GM21723 (cell line): ENCODE data around the gene RFTN1.
A peak's percentile ranks its signal among the peaks of the same experiment; 100 is the strongest.

Experiments used
- ATAC-seq: cut with Tn5 transposase; IDR thresholded peaks from one replicate; pipeline ENCODE4 v1.9.1; 2021; ENCODE audit warnings: mild to moderate bottlenecking, moderate library complexity; ENCODE audit not compliant: unreplicated experiment

Gene RFTN1

DNA sequence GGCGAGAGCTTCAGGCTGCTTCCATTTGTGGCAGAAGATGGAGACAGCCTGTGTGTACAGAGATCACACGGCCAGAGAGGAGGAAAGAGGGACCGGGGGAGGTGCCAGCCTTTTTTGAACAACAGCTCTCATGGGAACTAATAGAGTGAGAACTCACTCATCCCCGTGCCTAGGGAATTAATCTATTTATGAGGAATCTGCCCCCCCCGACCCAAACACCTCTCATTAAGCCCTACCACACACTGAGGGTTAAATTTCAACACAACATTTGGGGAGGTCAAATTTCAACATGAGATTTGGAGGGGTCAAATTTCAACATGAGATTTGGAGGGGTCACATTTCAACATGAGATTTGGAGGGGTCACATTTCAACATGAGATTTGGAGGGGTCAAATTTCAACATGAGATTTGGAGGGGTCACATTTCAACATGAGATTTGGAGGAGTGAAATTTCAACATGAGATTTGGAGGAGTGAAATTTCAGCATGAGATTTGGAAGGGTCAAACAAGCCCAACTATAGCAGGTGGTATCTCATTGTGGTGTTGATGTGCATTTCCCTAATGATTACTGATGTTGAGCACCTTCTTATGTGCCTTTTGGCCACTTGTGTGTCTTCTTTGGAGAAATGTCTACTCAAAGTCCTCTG, 20.6 kb upstream of the RFTN1 start:
- ATAC-seq: no peak

DNA sequence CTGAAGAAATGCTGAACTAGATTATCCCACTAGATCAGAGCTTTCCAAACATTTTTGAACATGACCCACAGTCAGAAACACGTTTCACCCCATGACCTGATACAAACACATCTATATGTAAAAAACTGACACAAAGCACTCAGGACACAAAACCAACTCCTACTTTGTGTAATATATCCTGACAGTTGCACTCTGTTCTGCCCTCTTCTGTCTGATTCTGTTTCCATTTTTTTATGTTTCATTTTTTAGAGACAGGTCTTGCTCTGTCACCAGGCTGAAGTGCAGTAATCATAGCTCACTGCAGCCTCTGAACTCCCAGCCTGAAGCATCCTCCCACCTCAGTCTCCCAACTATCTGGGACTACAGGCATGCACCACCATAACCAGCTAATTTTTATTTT, 15.8 kb upstream of the RFTN1 start:
- no peak for ATAC-seq

DNA sequence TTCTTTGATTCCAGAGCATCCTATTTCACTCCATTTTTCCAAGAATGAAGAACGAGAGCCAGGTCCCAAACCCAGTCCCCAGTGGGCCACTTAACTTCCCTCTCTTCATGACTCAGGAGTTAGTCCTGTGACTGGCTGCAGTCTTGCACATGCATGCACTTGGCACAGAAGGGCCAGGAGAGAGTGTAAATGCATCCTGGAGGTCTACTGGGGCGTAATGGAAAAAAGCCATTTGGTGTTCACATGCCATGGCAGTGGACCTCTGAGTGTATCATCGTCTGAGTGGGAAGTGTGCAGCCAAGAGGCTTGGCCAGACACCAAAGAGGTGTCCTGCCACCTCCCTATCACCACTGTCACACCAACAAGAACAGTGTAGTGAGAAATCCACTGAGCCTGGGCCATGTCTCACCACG, 15.1 kb upstream of the RFTN1 start:
- ATAC-seq: no peak

DNA sequence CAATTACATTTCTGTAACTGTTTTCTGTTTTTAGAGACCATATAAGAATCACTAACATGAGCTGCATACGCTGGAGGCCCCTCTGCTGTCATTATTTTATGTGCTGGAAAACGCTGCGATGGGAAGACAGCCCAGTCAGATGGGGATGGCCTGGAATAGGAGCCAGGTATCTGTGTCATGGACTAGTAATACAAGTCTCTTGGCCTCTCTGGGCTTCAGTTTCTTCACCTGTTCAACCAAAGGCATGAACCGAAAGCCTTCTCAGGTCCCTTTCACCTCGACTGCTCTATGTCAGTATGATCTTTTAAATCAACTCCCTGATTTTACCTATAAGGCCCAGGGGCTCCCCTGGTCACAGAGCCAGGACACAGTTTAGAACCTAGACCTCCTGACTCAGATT, 14.6 kb upstream of the RFTN1 start:
- no peak for ATAC-seq

DNA sequence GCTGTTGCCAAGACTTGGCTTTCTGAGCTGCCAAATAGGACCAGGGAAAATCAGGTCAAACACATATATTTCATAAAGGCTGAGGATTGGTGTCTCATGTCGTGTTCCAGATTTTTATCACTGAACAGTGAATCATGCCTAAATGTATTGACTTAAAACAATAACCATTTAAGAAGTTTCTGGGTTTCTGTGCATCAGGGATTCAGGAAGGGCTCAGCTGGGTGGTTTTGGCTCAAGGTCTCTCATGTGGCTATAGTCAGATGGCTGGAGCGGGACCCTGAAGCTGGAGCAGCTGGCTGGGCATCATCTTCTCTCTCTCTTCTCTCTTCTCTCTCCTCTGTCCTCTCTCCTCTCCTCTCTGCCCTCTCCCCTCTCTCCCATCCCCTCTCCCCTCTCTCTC, 10.7 kb upstream of the RFTN1 start:
- no peak for ATAC-seq

DNA sequence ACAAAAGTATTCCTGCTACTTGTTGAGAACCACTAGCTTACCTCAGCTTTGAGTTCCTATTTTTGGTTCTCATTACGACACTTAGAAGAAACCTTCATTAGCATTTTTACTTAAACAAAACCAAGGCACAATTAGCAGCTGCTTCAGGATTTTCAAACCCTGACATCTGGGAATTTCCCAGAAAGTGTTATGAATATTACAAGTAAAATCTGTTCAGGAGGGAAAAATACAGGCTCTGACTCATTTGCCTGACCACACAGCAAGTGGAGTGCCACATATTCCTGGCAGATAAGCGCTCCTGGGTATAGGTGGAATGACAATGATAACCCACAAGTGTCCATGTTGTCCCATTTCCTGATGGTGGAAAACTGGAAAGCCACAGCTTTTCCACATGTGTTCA, 10.3 kb upstream of the RFTN1 start:
- no peak for ATAC-seq

DNA sequence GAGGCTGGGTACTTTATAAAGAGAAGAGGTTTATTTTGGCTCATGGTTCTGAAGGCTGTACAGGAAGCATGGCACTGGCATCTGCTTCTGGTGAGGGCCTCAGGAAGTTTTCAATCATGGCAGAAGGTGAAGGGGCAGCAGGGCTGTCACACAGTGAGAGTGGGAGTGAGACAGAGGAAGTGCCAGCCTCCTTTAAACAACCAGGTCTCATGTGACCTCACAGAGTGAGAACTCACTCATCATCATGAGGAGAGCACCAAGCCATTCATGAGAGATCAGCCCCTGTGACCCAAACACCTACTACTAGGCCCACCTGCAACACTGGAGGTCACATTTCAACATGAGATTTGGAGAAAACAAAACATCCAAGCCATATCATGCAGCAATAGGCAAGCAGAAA, 9.3 kb upstream of the RFTN1 start:
- ATAC-seq: no peak

DNA sequence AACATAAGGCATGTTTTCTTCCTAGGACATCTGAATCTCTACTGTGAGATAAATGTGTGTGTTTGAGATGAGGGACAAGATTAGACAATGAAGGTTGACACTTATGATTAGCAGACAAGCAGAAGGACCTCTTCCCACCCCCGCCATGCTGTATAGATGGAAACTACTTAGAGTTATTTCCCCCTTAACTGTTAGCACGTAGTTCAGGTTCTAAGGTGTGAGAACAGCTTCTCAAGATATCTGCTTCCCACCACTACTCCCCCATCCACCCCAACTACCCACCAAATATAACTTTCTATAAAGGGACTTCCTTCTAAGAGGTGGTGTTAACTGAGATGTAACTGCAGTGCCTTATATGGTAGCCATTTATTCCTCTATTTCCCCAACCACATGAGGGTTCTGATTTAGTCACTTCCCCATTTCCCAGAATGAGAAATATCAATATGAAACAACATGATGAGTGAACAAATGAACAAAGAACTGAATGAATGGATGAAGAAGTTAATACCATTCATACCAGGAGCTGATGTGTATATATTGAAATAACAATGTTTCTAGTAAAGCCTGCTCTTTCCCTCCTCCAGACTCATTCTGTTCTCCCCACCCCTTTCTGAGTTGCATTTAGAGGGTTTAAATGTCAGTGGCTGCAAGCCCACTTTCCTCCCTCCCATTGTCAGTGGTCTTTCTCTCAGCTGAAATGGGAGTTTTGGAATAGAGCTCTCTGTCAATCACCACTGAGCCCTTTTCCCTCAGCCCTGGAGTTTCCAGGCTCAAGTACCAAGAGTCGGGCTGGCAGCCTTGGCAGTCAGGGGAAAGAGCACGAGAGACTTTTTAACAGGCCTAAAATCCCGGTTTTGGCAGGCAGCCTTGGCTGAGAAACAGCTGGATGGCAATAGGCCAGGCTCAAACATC, 7.7 kb upstream of the RFTN1 start:
- ATAC-seq: peak; percentile 53

DNA sequence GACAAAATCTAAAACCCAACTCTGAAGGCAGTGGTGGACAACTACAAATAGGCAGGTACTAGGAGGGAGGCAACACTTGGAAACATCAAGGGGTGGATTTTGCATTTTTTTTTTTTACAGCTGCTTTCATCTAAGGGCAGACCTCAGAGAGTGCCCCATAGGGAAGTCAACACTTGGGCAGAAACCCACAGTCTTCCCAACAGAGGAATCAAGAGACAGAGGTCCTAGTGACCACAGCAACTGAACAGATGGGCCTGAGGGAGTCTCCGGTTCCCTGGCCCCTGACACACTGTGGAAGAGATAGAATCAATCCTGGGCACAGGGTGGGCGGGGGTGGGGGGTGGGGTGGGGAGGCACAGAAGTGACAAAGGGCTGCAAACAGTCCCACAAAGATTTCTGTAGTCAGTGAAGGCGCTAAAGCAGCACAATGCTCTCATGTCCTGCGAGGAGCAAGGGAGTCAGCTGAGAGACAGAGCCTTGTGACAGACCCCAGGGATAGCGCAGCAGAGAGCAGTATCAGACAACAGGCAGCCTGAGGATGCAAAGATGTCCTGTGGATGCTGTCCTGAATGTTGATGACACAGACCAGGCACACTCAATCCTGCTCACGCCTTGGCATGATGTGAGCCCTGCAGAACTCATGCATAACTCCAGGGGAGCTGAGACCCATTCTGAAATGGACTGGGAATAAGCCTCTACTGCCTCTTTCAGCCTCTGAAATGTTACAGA, 6.9 kb upstream of the RFTN1 start:
- no peak for ATAC-seq

DNA sequence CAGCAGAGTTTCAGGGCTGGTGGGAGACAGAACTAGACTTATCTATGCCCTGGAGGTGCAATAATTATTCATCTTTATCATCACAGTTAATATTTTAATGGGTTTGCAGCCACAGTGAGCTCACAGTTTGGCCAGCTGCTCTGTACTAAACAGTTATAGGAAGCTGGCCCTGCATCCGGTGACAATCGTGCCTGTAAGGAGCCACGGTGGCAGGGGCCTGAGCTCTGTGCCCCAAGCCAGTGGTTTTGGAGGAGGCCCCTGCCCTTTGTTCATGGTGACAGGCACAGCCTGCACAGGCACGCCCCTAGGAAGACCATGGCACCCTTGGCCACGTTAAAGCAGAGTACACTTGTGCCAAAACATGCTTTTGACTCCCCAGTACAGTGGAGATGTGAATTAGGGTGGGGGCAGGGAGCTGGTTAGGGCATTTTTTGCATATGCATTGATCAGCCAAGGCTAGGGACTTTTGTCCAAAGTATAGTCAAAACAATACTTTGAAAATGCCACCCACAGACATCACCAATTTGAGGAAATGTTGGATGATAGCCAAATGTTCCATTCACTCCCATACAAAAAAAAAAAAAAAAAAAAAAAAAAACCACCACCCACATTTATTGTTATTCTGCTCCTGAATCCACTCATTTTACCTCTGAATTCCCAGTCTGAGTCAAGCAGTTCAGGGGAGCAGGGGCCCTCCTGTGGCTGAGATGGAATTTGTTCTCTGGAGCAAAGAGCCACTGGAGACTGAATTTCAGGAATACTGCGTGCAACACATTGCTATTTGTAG, 3.4 kb upstream of the RFTN1 start:
- no peak for ATAC-seq

DNA sequence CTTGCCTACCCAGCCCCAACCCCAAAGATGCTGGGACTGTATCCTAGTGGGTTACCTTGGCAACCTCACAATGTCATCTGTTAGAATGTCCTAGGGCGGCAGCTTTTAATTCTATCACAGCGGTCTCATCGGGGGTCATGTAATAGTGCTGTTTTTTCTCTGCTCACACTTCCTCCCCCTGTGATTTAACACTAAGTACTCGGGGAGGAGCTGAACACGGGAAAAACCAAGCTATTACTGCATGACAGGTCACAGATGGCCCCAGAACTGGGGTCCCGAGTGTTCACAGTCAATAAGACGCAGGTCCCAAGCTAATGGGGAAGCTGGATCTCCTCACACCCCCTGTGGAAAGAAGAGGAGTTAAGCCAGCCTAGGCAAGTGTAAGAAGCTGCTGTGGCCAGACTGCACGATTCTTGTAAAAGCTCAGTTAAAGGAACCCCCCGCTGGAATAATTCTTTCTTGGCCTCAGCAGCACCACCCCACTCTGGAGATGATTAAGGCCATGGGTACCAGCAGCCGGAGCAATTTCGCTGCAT, 2.5 kb upstream of the RFTN1 start:
- ATAC-seq: no peak

DNA sequence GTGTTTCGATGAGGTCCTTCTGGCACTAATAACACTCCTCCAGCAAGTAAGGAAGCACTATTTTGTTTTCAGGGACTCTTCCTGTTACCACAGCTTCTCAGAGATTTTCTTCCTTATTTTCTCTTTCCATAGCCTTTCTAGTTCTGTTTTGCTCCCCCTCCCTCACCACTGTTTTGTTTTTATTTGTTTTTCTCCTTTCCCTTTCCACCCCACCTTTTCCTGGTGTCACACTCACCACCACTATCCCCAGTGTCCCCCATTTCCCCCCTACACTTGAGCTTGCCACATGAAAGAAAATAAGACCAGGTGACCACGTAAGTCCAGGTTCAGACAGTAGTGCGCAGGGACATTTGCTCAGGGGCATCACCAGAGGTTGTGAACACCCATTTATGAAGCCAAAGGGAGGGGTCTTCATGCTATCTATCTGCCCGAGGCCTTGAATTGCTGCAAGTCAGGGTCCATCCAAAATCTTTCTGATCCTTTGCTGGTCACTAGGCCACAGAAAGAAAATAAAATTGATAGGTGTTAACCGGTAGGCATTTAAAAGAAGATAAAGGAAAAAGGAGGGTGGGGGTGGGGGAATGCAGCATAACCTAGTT, 1.4 kb upstream of the RFTN1 start:
- no peak for ATAC-seq

DNA sequence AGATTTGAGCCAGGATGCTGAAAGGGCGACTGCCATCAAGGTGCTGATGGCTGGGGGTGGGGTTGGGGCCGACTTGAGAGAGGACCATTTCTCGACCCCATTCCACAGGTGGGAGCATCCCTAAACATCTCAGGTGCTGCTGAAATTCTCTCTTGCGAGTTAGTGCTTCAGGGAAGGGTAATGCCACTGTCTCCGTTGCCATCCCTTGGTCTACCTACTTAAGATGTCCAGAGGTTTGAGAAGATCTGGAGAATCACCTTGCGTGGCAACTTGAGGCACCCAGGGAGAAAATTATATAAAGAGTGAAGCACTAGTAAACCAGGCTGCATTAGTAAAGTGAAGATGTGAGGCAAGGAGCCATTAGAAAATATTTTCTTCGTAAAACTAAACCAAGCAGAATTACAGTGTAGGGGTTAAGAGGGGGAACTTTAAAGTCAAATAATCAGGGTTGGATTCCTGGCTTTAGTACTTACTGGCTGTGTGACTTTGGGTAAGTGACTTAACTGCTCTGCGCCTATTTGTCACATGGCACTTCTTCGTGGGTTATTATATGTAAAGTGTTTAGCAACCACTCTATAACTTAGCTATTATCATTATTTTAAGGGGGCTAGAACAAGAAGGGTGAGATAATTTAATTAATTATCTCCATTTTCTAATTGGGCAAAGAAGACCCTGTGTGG, 662 bp upstream of the RFTN1 start:
- no peak for ATAC-seq

DNA sequence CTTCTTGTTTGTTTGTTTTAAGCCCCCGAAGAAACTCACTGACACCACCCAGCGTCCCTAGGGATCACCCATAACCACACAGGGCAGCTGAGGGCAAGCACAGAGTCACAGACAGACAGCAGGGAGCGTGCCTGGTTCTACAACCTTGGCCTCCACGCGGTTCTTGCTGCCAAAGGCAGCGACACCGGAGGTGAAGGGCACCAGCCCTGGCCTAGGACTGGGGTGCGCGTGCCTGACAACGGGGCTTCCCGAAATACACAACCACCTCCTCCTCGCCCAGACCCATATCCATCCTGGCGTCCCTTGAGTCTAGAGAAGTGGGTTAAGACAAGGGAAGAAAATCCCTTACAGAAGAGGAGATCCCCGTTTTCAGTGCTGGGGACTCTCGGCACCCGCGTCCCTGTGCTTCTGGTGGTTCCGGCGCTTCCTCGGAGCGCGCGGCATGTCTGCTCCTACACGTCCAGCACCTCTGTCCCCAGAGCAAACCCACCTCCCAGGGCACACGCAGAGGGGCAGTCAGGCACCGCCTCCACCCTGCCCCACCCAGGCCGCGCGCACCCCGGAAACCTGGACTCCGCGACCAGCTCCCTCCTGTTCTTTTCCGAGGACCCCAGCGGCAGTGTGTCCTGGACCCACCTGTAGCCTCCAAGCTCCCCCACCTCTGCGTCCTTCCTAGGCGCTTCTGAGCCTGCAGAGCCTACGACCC, 911 bp downstream of the RFTN1 start:
- peak; percentile 11 for ATAC-seq

DNA sequence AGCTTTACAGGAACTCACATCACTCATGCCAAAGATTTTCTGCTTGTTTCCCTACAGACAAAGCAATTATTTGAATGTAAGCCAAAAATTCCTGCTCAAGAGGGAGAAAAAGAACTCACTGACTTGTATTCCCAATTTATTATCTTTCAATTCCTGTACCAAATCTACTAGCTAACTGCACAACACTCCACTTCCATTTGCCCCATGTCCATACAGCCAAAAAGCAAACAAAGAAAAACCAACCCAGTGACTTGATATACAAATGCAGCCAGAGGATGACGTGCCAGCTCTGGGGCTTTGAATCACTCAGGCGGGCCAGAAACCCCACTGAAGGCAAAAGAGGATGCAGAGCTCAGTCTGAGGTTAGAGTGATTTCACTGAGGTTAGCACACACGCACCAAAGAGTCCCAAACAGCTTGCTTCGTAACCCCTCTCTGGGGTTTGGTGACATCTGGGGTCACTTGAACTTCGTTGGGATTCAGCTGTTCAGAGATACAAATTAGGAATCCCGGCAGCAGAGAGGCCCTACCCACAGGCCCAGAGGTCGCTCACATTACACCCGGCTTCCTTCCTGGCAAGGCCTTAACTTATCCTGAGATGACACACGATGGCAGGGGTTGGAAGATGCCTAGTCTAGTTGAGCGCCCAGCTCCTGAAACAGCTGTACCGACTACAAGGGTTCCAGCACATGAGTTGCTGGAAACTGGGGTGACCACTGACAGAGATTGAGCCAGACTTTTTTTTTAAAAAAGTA, 1.6 kb downstream of the RFTN1 start:
- peak; percentile 51 for ATAC-seq

DNA sequence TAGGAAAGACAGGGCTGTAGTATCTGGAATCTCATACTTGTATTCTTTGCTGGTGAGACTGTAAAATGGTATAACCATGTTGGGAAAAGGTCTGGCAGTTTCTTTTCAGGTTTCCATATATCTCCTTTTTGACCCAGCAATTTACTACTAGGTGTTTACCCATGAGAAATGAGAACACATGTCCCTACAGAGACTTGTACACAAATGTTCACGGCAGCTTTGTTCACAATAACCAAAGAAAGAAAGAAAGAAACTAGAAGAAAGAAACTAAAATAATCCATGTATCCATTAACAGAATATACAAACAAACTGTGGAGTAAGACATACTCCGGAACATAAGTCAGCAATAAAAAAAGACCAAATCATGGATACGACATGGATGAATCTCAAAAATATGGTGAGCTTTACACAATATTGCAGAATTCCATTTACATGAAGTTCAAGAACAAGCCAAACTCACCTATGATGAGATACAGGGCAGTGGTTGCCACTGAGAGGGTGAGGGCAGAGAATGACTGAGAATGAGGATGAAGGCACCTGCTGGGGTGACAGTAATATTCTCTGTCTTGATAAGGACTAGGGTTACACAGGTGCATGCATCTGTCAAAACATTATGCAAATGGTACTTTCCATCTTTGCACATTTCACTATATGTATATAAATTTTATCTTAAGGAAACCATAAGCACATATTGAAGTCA, 2.7 kb downstream of the RFTN1 start:
- ATAC-seq: peak; percentile 15

DNA sequence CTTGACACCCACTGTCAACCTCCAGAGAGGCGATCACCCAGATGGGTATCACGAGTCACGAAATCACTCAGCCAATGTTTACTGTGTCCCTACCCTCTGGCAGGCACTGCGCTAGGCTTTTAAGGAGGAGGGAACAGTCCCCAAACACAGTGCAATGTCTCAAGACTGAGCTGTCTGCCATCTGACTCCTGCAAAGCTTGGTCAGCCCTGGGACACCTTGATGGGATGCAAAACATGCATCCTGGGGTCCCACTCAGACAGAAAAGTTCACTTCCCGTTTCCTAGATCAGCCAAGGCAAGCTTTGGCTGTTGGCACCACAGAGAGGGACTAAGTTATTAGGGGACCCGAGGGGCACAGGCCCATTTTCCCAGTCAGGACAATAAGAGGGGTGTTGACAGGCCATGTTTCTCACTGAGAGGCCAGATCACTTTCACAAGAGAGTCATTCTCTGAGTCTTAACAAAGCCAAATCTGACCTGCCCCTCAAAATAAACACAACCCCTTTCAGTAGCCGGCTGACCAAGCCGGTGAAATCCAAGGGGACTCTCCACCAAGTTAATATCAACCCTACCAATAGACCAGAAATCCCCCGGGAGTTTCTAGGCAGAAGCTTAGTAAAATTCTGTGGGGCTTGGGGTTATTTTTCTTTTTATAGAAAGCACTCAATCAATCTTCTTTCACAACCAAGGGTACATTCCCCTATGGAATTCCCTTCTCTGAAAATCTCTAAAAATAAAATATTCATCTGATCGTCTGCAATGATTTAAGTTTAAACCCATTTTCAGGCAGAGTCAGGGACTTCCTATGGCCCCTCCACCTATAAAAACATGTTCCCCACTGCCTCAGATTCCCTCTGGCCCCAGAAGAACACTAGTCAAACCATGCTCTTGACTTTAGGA, 3.5 kb downstream of the RFTN1 start:
- ATAC-seq: peak; percentile 25
